Aortic smooth muscle cell (primary cell): ENCODE measurements around the gene SF3A2. TPM values are rescaled to one million over a fixed set of nuclear protein-coding genes. Genes with fewer than 3 reads are reported as not detected.

Experiments used
- total RNA-seq: library from RNA; depleted of rRNA; stranded (reverse); fragments of >200 nt; gene quantifications from 2 replicates; pipeline ENCODE4 v1.2.3, GENCODE V29; 2014

Gene SF3A2
- 24.7 and 40.2 TPM in 2 replicates for total RNA-seq

DNA sequence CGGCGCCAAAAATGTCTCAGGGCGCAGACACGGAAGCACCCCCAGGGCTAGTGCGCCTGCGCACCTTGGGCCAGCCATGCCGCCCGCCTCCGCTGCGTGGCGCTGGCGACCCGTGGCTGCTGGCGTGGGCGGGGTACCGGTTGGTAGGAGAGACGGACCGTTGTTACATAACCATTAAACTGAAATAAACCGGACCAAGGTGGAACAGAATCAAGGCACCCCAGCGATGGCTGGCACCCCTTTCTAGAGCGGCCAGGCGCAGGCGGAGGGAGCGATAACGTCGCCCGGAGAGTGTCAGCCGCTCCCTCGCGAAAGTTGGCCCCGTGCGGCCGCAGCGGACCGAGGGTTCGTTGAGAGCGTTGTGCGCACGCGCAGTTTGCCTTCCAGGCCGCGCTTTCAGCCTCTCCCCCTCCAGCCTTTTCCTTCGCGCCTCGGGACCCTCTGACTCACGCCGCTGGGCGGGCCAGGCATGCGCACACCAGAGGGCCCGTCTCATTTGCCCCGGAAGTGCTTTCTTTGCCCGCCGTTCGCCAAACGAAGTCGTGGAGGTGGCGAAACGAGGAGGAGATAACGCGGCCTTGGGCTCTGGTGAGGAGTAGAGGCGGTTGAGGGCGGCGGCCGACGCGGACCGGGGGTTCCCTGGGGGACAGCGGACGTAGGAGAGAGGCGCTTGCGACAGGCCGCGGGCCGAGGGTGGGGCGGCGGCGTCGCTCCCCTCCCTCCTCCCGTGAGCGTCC is at the start of gene SF3A2, which contains the start of gene PLEKHJ1:
Gene SF3A2, plus strand, starts transcription at position 511 of the 737 bp plus-strand sequence. CDS start 6,595 bp downstream, outside the sequence.
Gene PLEKHJ1, minus strand, starts transcription at position 16 of the 737 bp plus-strand sequence. CDS start 81 bp downstream, outside the sequence.

GRCh38 chr19:2249010-2249866 is 12.6 kb downstream of the SF3A2 start, which contains the start of gene AMH:
Gene AMH, plus strand, starts transcription at chr19:2249323. Its CDS starts 10 bp downstream, at chr19:2249333.

GRCh38 chr19:2255982-2256685 is 19.5 kb downstream of the SF3A2 start, which contains the start of gene JSRP1:
Gene JSRP1, minus strand, starts transcription at chr19:2256417. Its CDS starts 1,103 bp downstream, at chr19:2255314.

GRCh38 chr19:2282062-2282861 is 45.6 kb downstream of the SF3A2 start, which contains the start of gene PEAK3:
Gene PEAK3, minus strand, starts transcription at chr19:2282175. Its CDS starts 1,244 bp downstream, at chr19:2280931.

Other genes starting within 250 kb of the SF3A2 start
- gene BTBD2, start 221.1 kb upstream of the SF3A2 start, total RNA-seq: 31.4 and 42.0 TPM in 2 replicates
- 39.2 and 41.1 TPM in 2 replicates for gene MKNK2, start 185.6 kb upstream of the SF3A2 start, total RNA-seq
- gene MOB3A, start 140.5 kb upstream of the SF3A2 start, total RNA-seq: 14.5 and 16.8 TPM in 2 replicates
- gene IZUMO4, start 139.9 kb upstream of the SF3A2 start, total RNA-seq: 1.4 and 1.6 TPM in 2 replicates
- gene AP3D1, start 85.3 kb upstream of the SF3A2 start, total RNA-seq: 102 and 105 TPM in 2 replicates
- 7.0 and 7.8 TPM in 2 replicates for gene DOT1L, start 72.9 kb upstream of the SF3A2 start, total RNA-seq
- gene PLEKHJ1, start 495 bp upstream of the SF3A2 start, total RNA-seq: 44.6 and 51.4 TPM in 2 replicates
- gene AMH, start 12.5 kb downstream of the SF3A2 start, total RNA-seq: 0.92 and 0.93 TPM in 2 replicates
- not detected in 2 replicates for gene JSRP1, start 19.6 kb downstream of the SF3A2 start, total RNA-seq
- not detected in 2 replicates for gene PEAK3, start 45.4 kb downstream of the SF3A2 start, total RNA-seq
- gene LINGO3, start 71.3 kb downstream of the SF3A2 start, total RNA-seq: not detected in 2 replicates
- 74.2 and 99.2 TPM in 2 replicates for gene LSM7, start 91.8 kb downstream of the SF3A2 start, total RNA-seq
- 29.8 and 31.2 TPM in 2 replicates for gene SPPL2B, start 91.9 kb downstream of the SF3A2 start, total RNA-seq
- not detected in 2 replicates for gene TMPRSS9, start 123.4 kb downstream of the SF3A2 start, total RNA-seq
- 29.0 and 34.5 TPM in 2 replicates for gene TIMM13, start 190.8 kb downstream of the SF3A2 start, total RNA-seq
- gene LMNB2, start 220.1 kb downstream of the SF3A2 start, total RNA-seq: 41.9 and 80.5 TPM in 2 replicates
- 14.8 and 28.1 TPM in 2 replicates for gene GADD45B, start 239.3 kb downstream of the SF3A2 start, total RNA-seq